Endothelial cell of umbilical vein (primary cell): ENCODE results near the gene PAPOLA. TPM values are rescaled to one million over a fixed set of nuclear protein-coding genes. Genes with fewer than 3 reads are reported as not detected.

Experiments
- BruUV-seq: library from RNA; stranded (reverse); fragments of 400-500 nt; replicated peaks from 2 replicates; lab custom pipeline; 2021; lab: Mats Ljungman, UMichigan
- CTCF ChIA-PET: fragments of 300-600, 350-600 bp; sonication (Branson Sonifier 250); formaldehyde crosslinking; loops from one replicate; lab custom pipeline; 2021; ENCODE audit warnings: antibody characterized with exemption, inconsistent platforms; lab: Charles Lee
- POLR2A ChIA-PET: fragments of 300-600, 350-600 bp; sonication (Branson Sonifier 250); formaldehyde crosslinking; loops from one replicate; lab custom pipeline; 2021; ENCODE audit warnings: antibody characterized with exemption, inconsistent platforms; lab: Charles Lee
- DNase-seq: peaks from one replicate; pipeline ENCODE4 v3.0.0-alpha.2; 2011; ENCODE audit warnings: low read depth, low spot score
- FAIRE-seq: peaks from 2 replicates; lab custom pipeline; 2011; peaks lifted over from hg19 to GRCh38; lab: Jason Lieb, UNC
- H2AFZ ChIP-seq: 2 replicates; pipeline ENCODE4 v1.6.0; 2012; ENCODE audit warnings: low read depth, low read length, control low read depth, inconsistent platforms
- H3K27ac ChIP-seq: 2 replicates; pipeline ENCODE4 v1.5.1; 2011; ENCODE audit warnings: low read depth, mild to moderate bottlenecking, control low read depth, low read length, moderate library complexity; ENCODE audit not compliant: insufficient read depth
- H3K27me3 ChIP-seq, 2 experiments: 2 replicates each; pipeline versions ENCODE4 v1.6.0 to v1.6.1; 2011; ENCODE audit warnings: low read length in 2 of 2, mixed read lengths in 1 of 2; ENCODE audit not compliant: control insufficient read depth in 2 of 2, insufficient read depth in 2 of 2
- H3K36me3 ChIP-seq, 2 experiments: 2 replicates in 1 of 2; 3 replicates in 1 of 2; pipeline ENCODE4 v1.5.1; 2011; ENCODE audit warnings: low read length in 2 of 2, mild to moderate bottlenecking in 1 of 2, moderate library complexity in 1 of 2; ENCODE audit not compliant: control insufficient read depth in 2 of 2, insufficient read depth in 2 of 2; ENCODE audit errors: extremely low read depth in 1 of 2
- H3K4me1 ChIP-seq: 3 replicates; pipeline ENCODE4 v1.5.1; 2011; ENCODE audit warnings: mild to moderate bottlenecking, low read length; ENCODE audit not compliant: control insufficient read depth, insufficient read depth; ENCODE audit errors: extremely low read depth
- H3K4me2 ChIP-seq: 2 replicates; pipeline ENCODE4 v1.6.1; 2011; ENCODE audit warnings: low read length, control low read depth, mixed read lengths; ENCODE audit not compliant: insufficient read depth
- H3K4me3 ChIP-seq, 3 experiments: fragments of 200-600 bp in 1 of 3; sonication (generic), shearing (Covaris generic) in 1 of 3; replicated peaks in 1 of 3; 2 replicates each; pipeline ENCODE4 v1.5.1; 2011 to 2016; ENCODE audit warnings: control low read depth in 3 of 3, low read length in 3 of 3, mild to moderate bottlenecking in 2 of 3, inconsistent platforms in 1 of 3, low read depth in 1 of 3, moderate library complexity in 1 of 3; ENCODE audit not compliant: insufficient read depth in 1 of 3
- H3K79me2 ChIP-seq: 2 replicates; pipeline ENCODE4 v1.6.0; 2012; ENCODE audit warnings: low read length, inconsistent platforms; ENCODE audit not compliant: control insufficient read depth, insufficient read depth
- H3K9ac ChIP-seq: replicated peaks from 2 replicates; pipeline ENCODE3; 2011; ENCODE audit warnings: low read length, control low read depth; ENCODE audit not compliant: insufficient read depth; ENCODE audit errors: extremely low read depth
- H3K9me1 ChIP-seq: replicated peaks from 3 replicates; pipeline ENCODE4 v1.6.0; 2011; ENCODE audit warnings: mild to moderate bottlenecking, low read length; ENCODE audit not compliant: control insufficient read depth, insufficient read depth; ENCODE audit errors: extremely low read depth
- H3K9me3 ChIP-seq: replicated peaks from 2 replicates; pipeline ENCODE4 v1.5.1; 2012; ENCODE audit warnings: low read length, inconsistent platforms; ENCODE audit not compliant: control insufficient read depth, insufficient read depth
- H4K20me1 ChIP-seq: replicated peaks from 2 replicates; pipeline ENCODE3; 2011; ENCODE audit warnings: mild to moderate bottlenecking, low read length; ENCODE audit not compliant: control insufficient read depth, insufficient read depth; ENCODE audit errors: extremely low read depth
- EZH2 ChIP-seq: IDR thresholded peaks from 2 replicates; pipeline ENCODE4 v1.6.1; 2012; ENCODE audit warnings: borderline replicate concordance, low read depth, mild to moderate bottlenecking, moderate library complexity, low read length, inconsistent platforms; ENCODE audit not compliant: severe bottlenecking
- FOS ChIP-seq: IDR thresholded peaks from 2 replicates; pipeline ENCODE4 v1.6.1; 2011; ENCODE audit warnings: mild to moderate bottlenecking, low read length, moderate library complexity, borderline replicate concordance; ENCODE audit not compliant: insufficient read depth
- GATA2 ChIP-seq: IDR thresholded peaks from 2 replicates; pipeline ENCODE4 v1.7.0; 2011; ENCODE audit warnings: low read depth, mild to moderate bottlenecking, moderate library complexity, mixed read lengths, low read length; ENCODE audit not compliant: insufficient read length, insufficient read depth
- JUN ChIP-seq: IDR thresholded peaks from 2 replicates; pipeline ENCODE4 v1.6.1; 2011; ENCODE audit warnings: borderline replicate concordance, low read depth; ENCODE audit not compliant: insufficient read length, insufficient read depth
- MYC ChIP-seq: IDR thresholded peaks from one replicate; pipeline ENCODE4 v1.6.1; 2011; ENCODE audit warnings: mild to moderate bottlenecking, low read depth, low read length
- POLR2A ChIP-seq: IDR thresholded peaks from 2 replicates; pipeline ENCODE4 v1.6.1; 2012; ENCODE audit warnings: low read depth, mild to moderate bottlenecking, control low read depth, low read length
- POLR2AphosphoS5 ChIP-seq: IDR thresholded peaks from 2 replicates; pipeline ENCODE4 v1.6.1; 2012; ENCODE audit warnings: low read depth, mild to moderate bottlenecking, control low read depth, low read length, moderate library complexity; ENCODE audit not compliant: insufficient read depth
- dilution Hi-C: fragments of 300-500 bp; cut with MboI; formaldehyde crosslinking; loops from one replicate; pipeline ENCODE4 v1.15.0; 2019; ENCODE audit warnings: low sequenced_read_pairs; ENCODE audit not compliant: extremely low pct_ligation_motif_present
- intact Hi-C: fragments of 100-400 bp; cut with micrococcal nuclease; formaldehyde crosslinking; loops from one replicate; pipeline ENCODE4 v1.10.0; 2022
- polyA plus RNA-seq, 4 experiments: library from polyadenylated mRNA; depleted of rRNA in 3 of 4; stranded (reverse) in 3 of 4; unstranded in 1 of 4; fragments of >200 nt; gene quantifications; 2 replicates each; pipeline versions ENCODE4 v1.2.1 to v1.2.3, GENCODE V29; 2011 to 2012; ENCODE audit warnings: missing spikeins in 1 of 4
- total RNA-seq: library from RNA; stranded (reverse); gene quantifications from 2 replicates; pipeline ENCODE4 v1.2.3, GENCODE V29; 2021
- TF ChIP-seq, protein P1 (sequence below): IDR thresholded peaks from 2 replicates; pipeline ENCODE4 v1.6.1; 2011; ENCODE audit not compliant: insufficient read depth, insufficient read length
- TF ChIP-seq, protein P2 (sequence below), 2 donors: IDR thresholded peaks; 1 replicate in 1 of 2; 2 replicates in 1 of 2; pipeline ENCODE4 v1.5.1; 2011; ENCODE audit warnings: low read length in 2 of 2, mild to moderate bottlenecking in 2 of 2, moderate library complexity in 2 of 2, control low read depth in 1 of 2, inconsistent platforms in 1 of 2, low read depth in 1 of 2; ENCODE audit not compliant: insufficient read depth in 1 of 2; ENCODE audit errors: extremely low read depth in 1 of 2

PAPOLA gene
- total and polyA plus RNA-seq, 2 donors (not counting 3 experiments of a cell fraction or from before 2014, with no cell fraction given), result 75.4 to 184 TPM

DNA sequence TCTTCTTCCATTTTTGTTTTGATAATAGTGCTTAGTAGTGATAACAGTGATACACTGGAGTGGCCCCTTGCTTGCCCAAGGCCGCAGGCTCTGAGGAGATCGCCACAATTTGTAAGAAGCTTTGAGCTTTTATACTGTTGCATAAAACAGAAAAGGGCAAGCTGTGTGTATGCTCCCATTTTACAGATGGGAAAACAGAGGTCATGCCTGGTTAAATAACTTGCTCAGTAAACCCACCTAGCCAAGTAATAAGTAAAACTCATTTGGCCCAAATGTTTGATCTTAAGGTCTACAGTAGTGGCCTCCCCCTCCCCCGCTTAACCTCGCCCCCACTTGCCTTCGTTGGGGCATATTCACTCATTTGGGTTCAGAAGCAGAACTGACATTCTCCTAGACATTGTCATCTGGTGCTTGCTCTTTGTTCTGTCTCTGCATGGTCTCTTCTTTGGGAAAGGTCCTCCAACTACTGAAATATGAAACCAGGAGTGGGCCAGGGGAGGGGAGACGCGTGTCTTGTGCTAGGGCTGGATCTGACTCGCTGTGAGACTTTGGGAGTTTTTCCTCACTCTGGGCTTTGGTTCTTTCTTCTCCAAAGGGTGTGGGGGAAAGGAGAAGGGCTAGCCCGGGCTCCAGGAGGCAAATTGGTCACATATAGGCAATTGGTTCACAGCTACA is 88.1 kb downstream of the PAPOLA start:
- POLR2A ChIA-PET, result no interaction called here
- no peaks in the 10 kb centered on the region for H3K79me2 ChIP-seq
- H3K27ac ChIP-seq, result no peak overlapping the region
- H2AFZ ChIP-seq, result no peak overlapping the region
- CTCF ChIA-PET, result interaction anchor here (1.1 to 2.2 kb wide), 4 partner anchors 18 to 263 kb away, joined by 3 to 10 read pairs (median 6); no protein-coding TSS in a partner anchor
- no peak for TF ChIP-seq MYC
- TF ChIP-seq, protein P1, sequence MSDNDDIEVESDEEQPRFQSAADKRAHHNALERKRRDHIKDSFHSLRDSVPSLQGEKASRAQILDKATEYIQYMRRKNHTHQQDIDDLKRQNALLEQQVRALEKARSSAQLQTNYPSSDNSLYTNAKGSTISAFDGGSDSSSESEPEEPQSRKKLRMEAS, result no peak
- TF ChIP-seq POLR2AphosphoS5, result no peak
- TF ChIP-seq GATA2, result no peak
- TF ChIP-seq, protein P2, sequence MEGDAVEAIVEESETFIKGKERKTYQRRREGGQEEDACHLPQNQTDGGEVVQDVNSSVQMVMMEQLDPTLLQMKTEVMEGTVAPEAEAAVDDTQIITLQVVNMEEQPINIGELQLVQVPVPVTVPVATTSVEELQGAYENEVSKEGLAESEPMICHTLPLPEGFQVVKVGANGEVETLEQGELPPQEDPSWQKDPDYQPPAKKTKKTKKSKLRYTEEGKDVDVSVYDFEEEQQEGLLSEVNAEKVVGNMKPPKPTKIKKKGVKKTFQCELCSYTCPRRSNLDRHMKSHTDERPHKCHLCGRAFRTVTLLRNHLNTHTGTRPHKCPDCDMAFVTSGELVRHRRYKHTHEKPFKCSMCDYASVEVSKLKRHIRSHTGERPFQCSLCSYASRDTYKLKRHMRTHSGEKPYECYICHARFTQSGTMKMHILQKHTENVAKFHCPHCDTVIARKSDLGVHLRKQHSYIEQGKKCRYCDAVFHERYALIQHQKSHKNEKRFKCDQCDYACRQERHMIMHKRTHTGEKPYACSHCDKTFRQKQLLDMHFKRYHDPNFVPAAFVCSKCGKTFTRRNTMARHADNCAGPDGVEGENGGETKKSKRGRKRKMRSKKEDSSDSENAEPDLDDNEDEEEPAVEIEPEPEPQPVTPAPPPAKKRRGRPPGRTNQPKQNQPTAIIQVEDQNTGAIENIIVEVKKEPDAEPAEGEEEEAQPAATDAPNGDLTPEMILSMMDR (IDR thresholded peaks at IDR 0.05; ENCODE audit: extremely low read depth in 1 of 2, insufficient read depth in 1 of 2, low read depth in 1 of 2, low read length in 2 of 2), result no peak
- no peak for TF ChIP-seq POLR2A
- TF ChIP-seq FOS, result no peak
- no peak for TF ChIP-seq JUN
- TF ChIP-seq EZH2, result no peak
- H3K27me3 ChIP-seq, result no peaks in the 10 kb centered on the region
- no peaks in the 10 kb centered on the region for H4K20me1 ChIP-seq
- H3K4me2 ChIP-seq, result no peak overlapping the region
- H3K36me3 ChIP-seq, result no peaks in the 10 kb centered on the region
- intact Hi-C loops, result no loop called here
- no TSS peak for BruUV-seq
- no peaks in the 10 kb centered on the region for H3K9me3 ChIP-seq
- H3K9me1 ChIP-seq, result no peaks in the 10 kb centered on the region
- FAIRE-seq (no peak), DNase-seq (no peak)
- no peaks in the 10 kb centered on the region for H3K4me1 ChIP-seq
- H3K9ac ChIP-seq, result no peak overlapping the region
- dilution Hi-C loops, result no loop called here
- H3K4me3 ChIP-seq, result no peak overlapping the region
